HG03460 (cell line): ENCODE results near the gene XK.
A peak's percentile ranks its signal among the peaks of the same experiment; 100 is the strongest.
"Not testable (repeated sequence)": the region's sequence is repeated elsewhere in the genome, so short reads cannot be mapped to it uniquely, and the experiment has no call there.

Experiments
- ATAC-seq: cut with Tn5 transposase; IDR thresholded peaks from one replicate; pipeline ENCODE4 v1.9.1; 2021; ENCODE audit not compliant: unreplicated experiment

Gene XK

DNA sequence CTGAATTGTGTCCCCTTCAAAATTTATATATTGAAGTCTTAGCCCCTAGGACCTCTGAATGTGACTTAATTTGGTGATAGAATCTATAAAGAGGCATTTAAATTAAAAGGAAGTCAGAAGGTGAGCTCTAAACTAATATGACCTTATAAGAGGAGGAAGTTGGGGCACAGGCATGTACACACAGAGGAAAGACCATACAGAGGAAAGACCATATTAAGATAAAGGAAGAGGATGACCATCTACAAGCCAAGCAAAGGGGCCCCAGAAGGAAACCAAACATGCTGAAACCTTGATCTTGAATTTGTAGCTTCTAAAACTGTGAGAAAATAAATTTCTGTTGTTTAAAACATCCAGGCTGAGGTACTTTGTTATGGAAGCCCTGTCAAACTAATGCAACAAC lies 67.3 kb downstream of the XK start:
- no peak for ATAC-seq

- ATAC-seq, result peak; percentile 35
Observed at GRCh38 chrX:37753384-37753783, 67.8 kb downstream of the XK start.

DNA sequence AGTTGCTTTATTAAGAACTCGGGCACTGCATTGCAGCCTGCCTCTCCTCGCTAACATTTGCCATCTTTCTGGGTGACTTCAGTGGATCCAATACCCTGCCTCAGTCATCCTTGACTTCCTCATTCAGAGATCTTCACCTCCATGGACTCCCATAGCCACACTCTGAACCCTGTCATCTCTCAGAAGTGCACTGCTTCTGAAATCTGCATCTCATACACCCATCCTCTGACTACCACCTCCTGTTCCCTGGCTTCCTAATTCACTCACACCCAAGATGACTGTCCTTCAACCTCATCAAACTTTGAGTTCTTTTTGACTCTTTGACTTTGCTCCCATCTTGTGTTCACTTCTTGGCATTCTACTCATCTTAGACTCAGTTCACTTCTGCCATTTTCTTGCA lies 68.9 kb downstream of the XK start:
- peak; percentile 18 for ATAC-seq

GRCh38 chrX:37755025-37755424 lies 69.4 kb downstream of the XK start:
- peak; percentile 95 for ATAC-seq

GRCh38 chrX:37757082-37757481 lies 71.5 kb downstream of the XK start:
- no peak for ATAC-seq

- no peak for ATAC-seq
Observed at GRCh38 chrX:37759351-37759750, 73.8 kb downstream of the XK start.

DNA sequence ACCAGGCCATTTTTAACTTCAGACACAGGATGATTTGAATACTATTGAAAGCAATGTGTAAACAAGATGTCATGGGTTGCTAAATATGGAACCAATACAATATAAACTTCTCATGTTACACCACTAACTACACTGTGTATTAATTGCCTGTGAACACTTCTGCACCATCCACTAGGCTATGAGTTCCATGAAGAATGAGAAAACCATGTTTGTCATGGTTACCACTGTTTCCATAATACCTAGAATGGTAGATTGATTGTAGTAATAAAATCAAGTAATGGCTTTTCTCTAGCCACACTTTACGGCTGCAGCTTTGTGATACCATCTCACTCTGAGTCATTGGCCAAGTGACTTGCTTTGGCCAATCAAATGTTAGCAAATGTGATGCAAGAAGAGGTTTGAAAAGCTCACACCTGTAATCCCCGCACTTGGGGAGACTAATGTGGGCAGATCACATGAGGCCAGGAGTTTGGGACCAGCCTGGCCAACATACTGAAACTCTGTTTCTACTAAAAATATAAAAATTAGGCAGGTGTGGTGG lies 74.4 kb downstream of the XK start:
- ATAC-seq, result no peak

- ATAC-seq, result no peak
Observed at GRCh38 chrX:37763400-37763799, 77.8 kb downstream of the XK start.

GRCh38 chrX:37765507-37765906 lies 79.9 kb downstream of the XK start:
- ATAC-seq, result no peak

DNA sequence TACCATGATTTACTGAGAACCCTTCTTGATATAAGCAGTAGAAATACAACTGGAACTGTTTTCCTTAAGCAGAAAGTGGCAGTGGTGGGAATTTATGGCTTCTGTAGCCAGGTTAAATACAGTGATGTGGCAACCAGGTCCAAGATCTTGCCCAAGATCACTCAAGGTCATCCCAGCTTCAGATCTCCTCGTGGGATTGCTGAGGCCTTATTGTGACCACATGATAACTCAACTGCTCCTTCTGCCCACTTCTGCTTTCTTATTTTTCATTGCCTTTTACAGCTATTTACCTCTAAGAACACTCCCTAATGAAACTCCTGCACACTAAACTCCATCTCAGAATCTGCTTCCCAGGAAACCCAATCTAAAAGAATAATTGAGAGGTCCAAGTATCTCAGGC lies 81.8 kb downstream of the XK start:
- ATAC-seq, result no peak

GRCh38 chrX:37768866-37769265 lies 83.3 kb downstream of the XK start:
- ATAC-seq, result not testable (repeated sequence)

DNA sequence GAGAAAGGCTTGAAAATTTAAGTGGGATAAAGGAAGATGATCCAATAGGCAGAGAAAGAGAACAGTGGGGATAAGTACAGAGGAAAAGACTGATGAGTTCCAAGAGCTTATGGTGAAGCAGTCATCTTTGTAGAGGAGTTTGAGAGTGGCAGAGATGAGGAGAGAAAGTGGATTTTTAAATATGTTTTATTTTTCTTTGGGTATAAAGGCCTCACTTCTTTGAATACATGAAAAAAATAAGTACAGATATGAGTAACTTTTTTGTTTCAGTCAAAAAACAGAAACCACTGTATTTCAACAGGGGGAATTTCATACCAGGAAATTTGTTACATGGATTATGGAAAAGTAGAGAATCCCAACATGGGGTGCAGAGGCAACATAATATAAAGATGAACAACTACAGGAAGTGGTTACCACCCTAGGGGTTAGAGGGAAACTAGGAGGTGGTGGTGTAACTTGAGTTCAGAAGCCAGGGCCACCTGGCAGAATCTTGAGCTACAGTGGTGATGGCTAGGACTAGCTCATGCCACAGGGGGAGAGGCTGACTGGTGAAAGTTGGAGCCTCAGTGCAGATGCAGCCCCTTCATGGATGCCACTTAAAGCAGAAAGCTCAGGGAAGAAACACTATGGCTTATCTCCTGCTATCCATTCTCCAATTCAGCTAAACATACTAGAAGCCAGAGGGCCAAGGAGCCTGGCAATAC lies 90.8 kb downstream of the XK start:
- peak; percentile 75 for ATAC-seq

GRCh38 chrX:37776987-37777325 lies 91.4 kb downstream of the XK start:
- ATAC-seq, result peak; percentile 25

DNA sequence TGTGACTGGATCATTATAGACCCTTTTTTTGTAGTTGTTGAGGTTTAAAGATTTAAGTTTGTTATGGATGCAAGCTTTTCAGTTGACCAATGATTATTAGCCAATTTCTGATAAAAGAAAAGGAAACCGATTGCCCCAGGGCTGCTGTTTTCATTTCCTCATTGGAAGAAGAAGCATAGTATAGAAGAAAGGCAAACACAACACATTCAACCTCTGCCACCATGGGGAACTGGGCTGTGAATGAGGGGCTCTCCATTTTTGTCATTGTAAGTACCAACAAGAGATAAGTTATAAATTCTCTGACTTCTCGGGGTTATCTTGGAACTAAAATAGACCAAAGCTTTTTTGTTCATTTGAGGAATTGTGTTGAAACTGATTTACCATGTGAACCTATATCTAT lies 94.3 kb downstream of the XK start, which contains the start of gene CYBB:
CYBB (plus strand) TSS at position 203 of the 400 bp plus-strand sequence; CDS start at position 222, 19 bp downstream.
- no peak for ATAC-seq

DNA sequence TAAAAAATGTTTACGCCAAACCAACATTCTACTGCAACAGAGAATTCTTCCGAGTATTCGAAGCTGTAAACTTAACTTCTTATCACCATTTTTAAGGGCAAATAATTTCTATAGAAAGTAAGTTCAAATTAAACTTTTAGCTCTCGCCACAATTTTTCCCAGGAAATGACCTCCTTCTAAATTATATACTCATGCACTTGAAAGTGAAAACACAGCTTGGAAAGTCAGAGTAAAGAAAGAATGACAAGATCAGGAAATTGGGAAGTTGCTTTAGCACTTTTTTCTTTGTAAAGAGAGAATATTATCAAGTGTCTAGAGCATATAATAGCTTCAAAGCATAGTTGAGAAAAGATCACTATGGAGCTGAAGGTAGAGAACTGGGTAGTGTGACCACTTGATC lies 95.5 kb downstream of the XK start:
- no peak for ATAC-seq
